ENCODE results near the gene KRT80. TPM values are rescaled to one million over a fixed set of nuclear protein-coding genes. Genes with fewer than 3 reads are reported as not detected.

The KRT80 gene
- total RNA-seq, 1 donor from 2014 or later: not detected

GRCh38 chr12:52186118-52186840 lies 5.5 kb downstream of the KRT80 start:
- H3K4me1 Mint-ChIP-seq: peaks cover 8% of the 10 kb centered on the region
- peak overlapping the region; percentile 43 for H3K27ac Mint-ChIP-seq (ENCODE audit: unreplicated experiment)
- no peaks in the 10 kb centered on the region for H3K27me3 Mint-ChIP-seq (ENCODE audit: low read depth)
- TF ChIP-seq, protein P1, sequence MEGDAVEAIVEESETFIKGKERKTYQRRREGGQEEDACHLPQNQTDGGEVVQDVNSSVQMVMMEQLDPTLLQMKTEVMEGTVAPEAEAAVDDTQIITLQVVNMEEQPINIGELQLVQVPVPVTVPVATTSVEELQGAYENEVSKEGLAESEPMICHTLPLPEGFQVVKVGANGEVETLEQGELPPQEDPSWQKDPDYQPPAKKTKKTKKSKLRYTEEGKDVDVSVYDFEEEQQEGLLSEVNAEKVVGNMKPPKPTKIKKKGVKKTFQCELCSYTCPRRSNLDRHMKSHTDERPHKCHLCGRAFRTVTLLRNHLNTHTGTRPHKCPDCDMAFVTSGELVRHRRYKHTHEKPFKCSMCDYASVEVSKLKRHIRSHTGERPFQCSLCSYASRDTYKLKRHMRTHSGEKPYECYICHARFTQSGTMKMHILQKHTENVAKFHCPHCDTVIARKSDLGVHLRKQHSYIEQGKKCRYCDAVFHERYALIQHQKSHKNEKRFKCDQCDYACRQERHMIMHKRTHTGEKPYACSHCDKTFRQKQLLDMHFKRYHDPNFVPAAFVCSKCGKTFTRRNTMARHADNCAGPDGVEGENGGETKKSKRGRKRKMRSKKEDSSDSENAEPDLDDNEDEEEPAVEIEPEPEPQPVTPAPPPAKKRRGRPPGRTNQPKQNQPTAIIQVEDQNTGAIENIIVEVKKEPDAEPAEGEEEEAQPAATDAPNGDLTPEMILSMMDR (conservative IDR thresholded peaks at IDR 0.05): no peak
- H3K4me3 Mint-ChIP-seq: no peak overlapping the region
- no peaks in the 10 kb centered on the region for H3K36me3 Mint-ChIP-seq (ENCODE audit: low read depth)
- no peaks in the 10 kb centered on the region for H3K9me3 Mint-ChIP-seq
- DNase-seq (ENCODE audit: low read depth, low spot score): no peak

GRCh38 chr12:52185400-52185967 lies 6.3 kb downstream of the KRT80 start:
- H3K27ac Mint-ChIP-seq (ENCODE audit: unreplicated experiment): no peak overlapping the region

GRCh38 chr12:52184813-52185212 lies 7.0 kb downstream of the KRT80 start:
- H3K4me3 Mint-ChIP-seq: no peak overlapping the region
- no peaks in the 10 kb centered on the region for H3K9me3 Mint-ChIP-seq
- peaks cover 8% of the 10 kb centered on the region for H3K4me1 Mint-ChIP-seq
- H3K27ac Mint-ChIP-seq (ENCODE audit: unreplicated experiment): no peak overlapping the region
- no peaks in the 10 kb centered on the region for H3K27me3 Mint-ChIP-seq (ENCODE audit: low read depth)
- no peaks in the 10 kb centered on the region for H3K36me3 Mint-ChIP-seq (ENCODE audit: low read depth)
- TF ChIP-seq, protein P1 (conservative IDR thresholded peaks at IDR 0.05): no peak
- no peak for DNase-seq (ENCODE audit: low read depth, low spot score)

More at GRCh38 chr12:52185400-52185967, 6.3 kb downstream of the KRT80 start:
- Mint-ChIP-seq H3K36me3 (ENCODE audit: low read depth) (no peaks in the 10 kb centered on the region), H3K4me3 (no peak overlapping the region), H3K4me1 (peaks cover 8% of the 10 kb centered on the region), H3K9me3 (no peaks in the 10 kb centered on the region), H3K27me3 (ENCODE audit: low read depth) (no peaks in the 10 kb centered on the region)
- TF ChIP-seq, protein P1 (conservative IDR thresholded peaks at IDR 0.05): no peak
- DNase-seq (ENCODE audit: low read depth, low spot score): no peak

- H3K27me3 Mint-ChIP-seq (ENCODE audit: low read depth): no peaks in the 10 kb centered on the region
- no peak overlapping the region for H3K27ac Mint-ChIP-seq (ENCODE audit: unreplicated experiment)
- no peak overlapping the region for H3K4me3 Mint-ChIP-seq
- no peak for DNase-seq (ENCODE audit: low read depth, low spot score)
- H3K4me1 Mint-ChIP-seq: peaks cover 8% of the 10 kb centered on the region
- no peaks in the 10 kb centered on the region for H3K36me3 Mint-ChIP-seq (ENCODE audit: low read depth)
- TF ChIP-seq, protein P1 (conservative IDR thresholded peaks at IDR 0.05): no peak
- no peaks in the 10 kb centered on the region for H3K9me3 Mint-ChIP-seq
These were observed 7.8 kb downstream of the KRT80 start for GRCh38 chr12:52183971-52184370.

GRCh38 chr12:52183544-52183910 lies 8.3 kb downstream of the KRT80 start:
- TF ChIP-seq, protein P1 (conservative IDR thresholded peaks at IDR 0.05): no peak
- Mint-ChIP-seq H3K27ac (ENCODE audit: unreplicated experiment) (no peak overlapping the region), H3K27me3 (ENCODE audit: low read depth) (no peaks in the 10 kb centered on the region), H3K36me3 (ENCODE audit: low read depth) (no peaks in the 10 kb centered on the region), H3K4me3 (no peak overlapping the region), H3K4me1 (peaks cover 8% of the 10 kb centered on the region), H3K9me3 (no peaks in the 10 kb centered on the region)
- DNase-seq (ENCODE audit: low read depth, low spot score): no peak

Data from neural crest cell (in vitro differentiated cells).